Measurements from ENCODE around the gene GPR37L1.

The GPR37L1 gene

GRCh38 chr1:202093858-202094257 is 28.9 kb upstream of the GPR37L1 start:
- TF ChIP-seq CTCF (IDR thresholded peaks at IDR 0.05; ENCODE audit: borderline replicate concordance, control extremely low read depth, extremely low read depth, insufficient read depth, missing control alignments) = no peak
- in situ Hi-C loops (cut with MboI; ENCODE audit: low sequenced_read_pairs, unreplicated experiment) = no loop called here
- no peak for DNase-seq (ENCODE audit: low spot score)

- in situ Hi-C loops (cut with MboI; ENCODE audit: low sequenced_read_pairs, unreplicated experiment) = loop anchor here (25.0 kb wide), 1 partner anchor 214 kb away; the partner anchor contains the start of gene SHISA4
- no peak for DNase-seq (ENCODE audit: low spot score)
- TF ChIP-seq CTCF (IDR thresholded peaks at IDR 0.05; ENCODE audit: borderline replicate concordance, control extremely low read depth, extremely low read depth, insufficient read depth, missing control alignments) = no peak
Measured at GRCh38 chr1:202101184-202101583, 21.5 kb upstream of the GPR37L1 start.

GRCh38 chr1:202104073-202104472 is 18.6 kb upstream of the GPR37L1 start:
- TF ChIP-seq CTCF (IDR thresholded peaks at IDR 0.05; ENCODE audit: borderline replicate concordance, control extremely low read depth, extremely low read depth, insufficient read depth, missing control alignments) = no peak
- no peak for DNase-seq (ENCODE audit: low spot score)
- in situ Hi-C loops (cut with MboI; ENCODE audit: low sequenced_read_pairs, unreplicated experiment) = loop anchor here (25.0 kb wide), 1 partner anchor 217 kb away; the partner anchor contains the start of gene SHISA4

- in situ Hi-C loops (cut with MboI; ENCODE audit: low sequenced_read_pairs, unreplicated experiment) = loop anchor here (25.0 kb wide), 1 partner anchor 218 kb away; the partner anchor contains the start of gene SHISA4
Measured at GRCh38 chr1:202105571-202106339, 17.0 kb upstream of the GPR37L1 start.

GRCh38 chr1:202106340-202107254 is 16.1 kb upstream of the GPR37L1 start:
- in situ Hi-C loops (cut with MboI; ENCODE audit: low sequenced_read_pairs, unreplicated experiment) = loop anchor here (25.0 kb wide), 1 partner anchor 219 kb away; the partner anchor contains the start of gene SHISA4
- no peak for DNase-seq (ENCODE audit: low spot score)

More at GRCh38 chr1:202105571-202106339, 17.0 kb upstream of the GPR37L1 start:
- DNase-seq (ENCODE audit: low spot score) = no peak
- TF ChIP-seq CTCF (IDR thresholded peaks at IDR 0.05; ENCODE audit: borderline replicate concordance, control extremely low read depth, extremely low read depth, insufficient read depth, missing control alignments) = no peak

More at GRCh38 chr1:202106340-202107254, 16.1 kb upstream of the GPR37L1 start:
- no peak for TF ChIP-seq CTCF (IDR thresholded peaks at IDR 0.05; ENCODE audit: borderline replicate concordance, control extremely low read depth, extremely low read depth, insufficient read depth, missing control alignments)

Measured in GM13976 (cell line).